ENCODE measurements around the gene METAP1D. TPM values are rescaled to one million over a fixed set of nuclear protein-coding genes. Genes with fewer than 3 reads are reported as not detected.

Gene METAP1D
- total RNA-seq, 1 experiment from 2014 or later = 5.2 TPM

- Mint-ChIP-seq H3K4me1 (peaks cover 41 to 64% of the 10 kb centered on the region in 2 experiments), H3K4me3 (no peak overlapping the region)
- DNase-seq = no peak
These were observed 89.3 kb downstream of the METAP1D start for GRCh38 chr2:172089005-172089504.

More at GRCh38 chr2:172089005-172089504, 89.3 kb downstream of the METAP1D start:
- H3K27ac ChIP-seq (ENCODE audit: insufficient read length, low read depth, low read length) = no peak overlapping the region
- Mint-ChIP-seq H3K27ac (no peak overlapping the region), H3K27me3 (ENCODE audit: low read depth) (peaks cover 100% of the 10 kb centered on the region), H3K9me3 (peaks cover 7 to 16% of the 10 kb centered on the region in 2 experiments; a peak in 3 of 5 replicates), H3K36me3 (ENCODE audit: insufficient read depth in 1 of 3, low read depth in 3 of 3) (no peaks in the 10 kb centered on the region; a peak in 3 of 7 replicates)
- no peak overlapping the region for H2BK15ac ChIP-seq (ENCODE audit: low read depth, low read length)
- H3K79me1 ChIP-seq (ENCODE audit: insufficient read depth, low read depth, low read length, poor library complexity, severe bottlenecking) = no peaks in the 10 kb centered on the region
- peaks cover 89% of the 10 kb centered on the region for H3K27me3 ChIP-seq (ENCODE audit: insufficient read depth, low read length)
- no peak overlapping the region for H2AFZ ChIP-seq (ENCODE audit: low read length)
- H2BK12ac ChIP-seq (ENCODE audit: insufficient read length, low read depth, low read length) = no peak overlapping the region
- H4K91ac ChIP-seq (ENCODE audit: insufficient read length, low read depth, low read length) = no peak overlapping the region
- no peak overlapping the region for H3K56ac ChIP-seq (ENCODE audit: insufficient read length, low read depth, low read length)
- H3K4me2 ChIP-seq (ENCODE audit: insufficient read depth, insufficient read length, low read length) = no peak overlapping the region
- H3T11ph ChIP-seq (ENCODE audit: low read length) = no peak overlapping the region
- no peak overlapping the region for H2AK5ac ChIP-seq (ENCODE audit: insufficient read length, low read length)
- no peak overlapping the region for H4K5ac ChIP-seq (ENCODE audit: insufficient read length, low read depth, low read length)
- no peak overlapping the region for H4K8ac ChIP-seq (replicated peaks; ENCODE audit: insufficient read length, low read depth, low read length)
- H3K79me2 ChIP-seq (ENCODE audit: insufficient read depth, low read length) = no peaks in the 10 kb centered on the region
- no peak overlapping the region for H2BK5ac ChIP-seq (ENCODE audit: insufficient read length, low read length)
- H3K23ac ChIP-seq (ENCODE audit: insufficient read length, low read depth, low read length) = no peak overlapping the region
- no peak overlapping the region for H3K14ac ChIP-seq (ENCODE audit: insufficient read depth, low read length)
- no peaks in the 10 kb centered on the region for H3K9me3 ChIP-seq (ENCODE audit: control insufficient read depth, low read depth, low read length)
- peaks cover 2% of the 10 kb centered on the region; the same call in 1 of the 2 replicates for H3K4me1 ChIP-seq (ENCODE audit: insufficient read depth, low read length)
- H3K9ac ChIP-seq (ENCODE audit: extremely low read depth, insufficient read length, low read length) = no peak overlapping the region
- H3K23me2 ChIP-seq (ENCODE audit: insufficient read length, low read depth, low read length, poor library complexity, severe bottlenecking) = peaks cover 16% of the 10 kb centered on the region
- TF ChIP-seq CTCF (conservative IDR thresholded peaks at IDR 0.05) = no peak
- no peak overlapping the region for H2BK120ac ChIP-seq (ENCODE audit: low read depth, low read length, poor library complexity, severe bottlenecking)
- no peak overlapping the region for H2BK20ac ChIP-seq (ENCODE audit: low read depth, low read length, poor library complexity, severe bottlenecking)
- no CpG with 5 or more reads among the region's 10 CpGs for WGBS (ENCODE audit: extremely low coverage, insufficient read length, low lambda C conversion rate)
- no peaks in the 10 kb centered on the region for H4K20me1 ChIP-seq (ENCODE audit: control insufficient read depth, insufficient read depth, insufficient read length)
- H3K18ac ChIP-seq (ENCODE audit: insufficient read length, low read depth, low read length) = no peak overlapping the region
- no peak overlapping the region for H3K4ac ChIP-seq (ENCODE audit: low read depth, low read length)
